HCEC 1CT (cell line): ENCODE measurements around the gene CORO2B.

Experiments used
- DNase-seq: peaks from one replicate; pipeline ENCODE4 v3.0.0-alpha.2; 2017

The CORO2B gene

GRCh38 chr15:68574629-68575028, 4.2 kb upstream of the CORO2B start:
- no peak for DNase-seq

- no peak for DNase-seq
Observed at GRCh38 chr15:68576235-68576892, 2.4 kb upstream of the CORO2B start.

GRCh38 chr15:68578175-68578979, 416 bp upstream of the CORO2B start:
- DNase-seq, result peak; percentile 65

- no peak for DNase-seq
Observed at GRCh38 chr15:68580026-68580882, 1.5 kb downstream of the CORO2B start.

GRCh38 chr15:68580883-68581155, 2.0 kb downstream of the CORO2B start:
- no peak for DNase-seq

GRCh38 chr15:68581725-68582124, 2.9 kb downstream of the CORO2B start:
- no peak for DNase-seq

- DNase-seq, result no peak
Observed at GRCh38 chr15:68582236-68582635, 3.4 kb downstream of the CORO2B start.

GRCh38 chr15:68582864-68583263, 4.1 kb downstream of the CORO2B start:
- DNase-seq, result no peak

GRCh38 chr15:68583321-68583720, 4.5 kb downstream of the CORO2B start:
- no peak for DNase-seq

- DNase-seq, result no peak
Observed at GRCh38 chr15:68583936-68584755, 5.4 kb downstream of the CORO2B start.

- no peak for DNase-seq
Observed at GRCh38 chr15:68584756-68585573, 6.2 kb downstream of the CORO2B start.

GRCh38 chr15:68585574-68586273, 6.9 kb downstream of the CORO2B start:
- DNase-seq, result no peak

- peak; percentile 98 for DNase-seq
Observed at GRCh38 chr15:68586274-68586961, 7.6 kb downstream of the CORO2B start.

GRCh38 chr15:68587769-68588385, 9.1 kb downstream of the CORO2B start:
- DNase-seq, result no peak

- DNase-seq, result no peak
Observed at GRCh38 chr15:68589053-68589452, 10.3 kb downstream of the CORO2B start.

- DNase-seq, result no peak
Observed at GRCh38 chr15:68589783-68590710, 11.3 kb downstream of the CORO2B start.

GRCh38 chr15:68590721-68591389, 12.1 kb downstream of the CORO2B start:
- DNase-seq, result no peak

- DNase-seq, result peak; percentile 88
Observed at GRCh38 chr15:68592054-68592453, 13.3 kb downstream of the CORO2B start.
